Stimulated activated CD8-positive, alpha-beta memory T cell treated with anti-CD3 and anti-CD28 coated beads, Interleukin-4, amount 100 ng/mL, for 1 hour (primary cell): ENCODE results near the gene KIF16B.
"Not testable (repeated sequence)": the region's sequence is repeated elsewhere in the genome, so short reads cannot be mapped to it uniquely, and the experiment has no call there.

Experiments used
- DNase-seq, 2 donors: peaks; one replicate each; pipeline ENCODE4 v3.0.0-alpha.2; 2020; ENCODE audit warnings: low read depth in 2 of 2, low spot score in 1 of 2

KIF16B gene

GRCh38 chr20:16263582-16263981 is 309.7 kb downstream of the KIF16B start:
- no peak for DNase-seq

GRCh38 chr20:16262594-16262993 is 310.7 kb downstream of the KIF16B start:
- no peak for DNase-seq

- DNase-seq = no peak
These were observed 311.4 kb downstream of the KIF16B start for GRCh38 chr20:16261733-16262273.

GRCh38 chr20:16260911-16261310 is 312.3 kb downstream of the KIF16B start:
- DNase-seq = no peak

DNA sequence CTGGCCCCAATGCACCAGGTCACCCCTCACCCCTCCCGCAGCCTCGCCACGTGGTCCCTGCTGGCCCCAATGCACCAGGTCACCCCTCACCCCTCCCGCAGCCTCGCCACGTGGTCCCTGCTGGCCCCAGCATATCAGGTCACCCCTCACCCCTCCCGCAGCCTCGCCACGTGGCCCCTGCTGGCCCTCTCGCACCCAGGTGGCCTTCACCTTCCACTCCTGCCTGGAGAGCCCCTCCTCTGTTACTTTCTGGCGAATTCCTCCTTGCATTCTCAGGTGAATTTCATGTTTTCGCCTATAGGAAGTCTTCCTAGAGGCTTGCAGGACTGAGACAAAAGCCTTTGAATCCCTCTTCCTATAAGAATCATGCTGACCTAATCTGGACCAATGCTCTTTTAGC is 313.1 kb downstream of the KIF16B start:
- not testable (repeated sequence) for DNase-seq

- DNase-seq = no peak
These were observed 314.5 kb downstream of the KIF16B start for GRCh38 chr20:16258766-16259165.

DNA sequence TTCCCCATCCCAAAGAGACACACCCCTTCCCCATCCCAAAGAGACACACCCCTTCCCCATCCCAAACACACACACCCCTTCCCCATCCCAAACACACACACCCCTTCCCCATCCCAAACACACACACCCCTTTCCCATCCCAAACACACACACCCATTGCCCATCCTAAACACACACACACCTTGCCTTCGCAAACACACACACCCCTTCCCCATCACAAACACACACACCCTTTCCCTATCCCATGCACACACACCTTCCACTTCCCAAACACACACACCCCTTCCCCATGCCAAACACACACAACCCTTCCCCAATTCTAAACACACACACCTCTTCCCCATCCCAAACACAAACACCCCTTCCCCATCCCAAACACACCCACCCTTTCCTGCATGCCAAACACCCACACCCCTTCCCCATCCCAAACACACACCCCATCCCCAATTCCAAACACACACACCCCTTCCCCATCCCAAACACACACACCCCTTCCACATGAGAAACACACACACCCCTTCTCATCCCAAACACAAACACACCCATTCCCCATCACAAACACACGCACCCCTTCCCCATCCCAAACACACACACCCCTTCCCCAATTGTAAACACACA is 315.3 kb downstream of the KIF16B start:
- no peak for DNase-seq

- DNase-seq = no peak
These were observed 316.2 kb downstream of the KIF16B start for GRCh38 chr20:16257021-16257420.

DNA sequence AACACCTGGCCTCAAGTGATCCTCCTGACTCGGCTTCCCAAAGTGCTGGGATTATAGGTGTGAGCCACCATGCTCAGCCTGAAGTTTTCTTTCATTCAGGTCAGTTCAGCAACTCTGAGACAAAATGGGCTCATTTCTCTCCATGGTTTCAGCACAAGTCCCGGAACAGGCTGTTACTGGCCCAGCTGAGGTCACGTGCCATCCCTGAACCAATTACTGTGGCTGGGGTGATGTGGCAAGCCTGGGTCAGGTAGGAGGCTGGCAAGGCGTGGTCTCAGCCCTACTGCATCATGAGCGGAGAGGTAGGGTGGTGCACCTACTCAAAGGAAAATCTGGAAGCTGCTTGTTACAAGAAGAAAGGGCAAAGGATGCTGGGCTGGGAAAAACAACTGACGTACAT is 326.4 kb downstream of the KIF16B start:
- no peak for DNase-seq

DNA sequence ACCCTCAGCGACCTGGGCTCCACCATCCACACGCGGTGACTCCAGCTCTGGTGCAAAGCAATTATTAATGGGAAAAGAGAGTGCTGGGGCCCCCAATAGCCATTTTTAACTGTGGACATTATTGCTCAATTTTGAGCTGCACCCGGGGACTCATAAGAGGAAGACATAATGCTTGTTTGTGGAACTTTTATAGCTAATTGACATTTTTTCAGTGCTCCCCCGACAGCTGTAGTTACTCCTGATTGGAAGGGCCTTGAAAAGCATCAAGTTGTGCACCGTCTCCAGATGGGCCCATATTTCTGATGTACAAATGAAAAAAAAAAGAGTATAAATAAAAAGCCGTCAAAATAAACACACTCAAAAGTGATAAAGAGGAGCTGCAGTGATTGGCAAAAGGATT is 327.0 kb downstream of the KIF16B start:
- DNase-seq = no peak

- no peak for DNase-seq
These were observed 327.4 kb downstream of the KIF16B start for GRCh38 chr20:16245879-16246278.

DNA sequence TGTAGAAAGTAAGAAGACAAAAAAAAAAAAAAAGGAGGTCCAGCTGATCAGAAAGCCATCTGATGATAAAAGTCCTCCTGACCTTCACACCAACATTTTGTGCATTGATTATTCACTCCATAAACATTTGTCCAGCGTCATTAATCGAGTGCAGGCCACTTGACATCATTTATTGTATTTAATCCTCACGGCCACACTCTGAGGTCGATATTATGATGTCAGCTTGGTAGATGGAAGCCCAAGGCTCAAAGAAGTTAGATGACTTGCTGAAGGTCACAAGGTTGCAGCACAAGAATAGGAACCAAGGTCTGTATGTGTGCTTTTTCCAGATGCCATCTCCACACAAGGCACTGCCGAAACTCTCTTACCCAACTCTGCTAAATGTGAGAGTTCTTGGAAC is 328.4 kb downstream of the KIF16B start:
- DNase-seq = no peak

DNA sequence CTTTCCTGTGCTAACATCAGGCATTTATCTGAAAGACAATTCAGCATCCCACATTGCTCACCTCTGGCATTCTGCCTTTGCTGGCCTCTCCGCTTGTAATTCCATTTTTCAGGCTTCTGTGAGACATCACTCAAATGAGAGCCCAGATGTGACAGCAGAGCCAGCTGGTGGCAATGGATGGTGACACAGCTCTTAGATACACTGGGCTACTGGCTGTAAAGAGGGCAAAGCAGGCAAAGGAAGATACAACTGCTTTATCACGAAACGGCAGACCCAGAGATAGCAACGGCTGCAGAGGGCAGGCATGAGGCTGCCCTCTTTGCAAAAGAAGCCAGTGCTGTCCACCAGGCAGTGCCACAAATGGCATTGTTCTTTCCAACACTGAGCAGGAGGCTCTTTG is 329.8 kb downstream of the KIF16B start:
- DNase-seq = no peak

DNA sequence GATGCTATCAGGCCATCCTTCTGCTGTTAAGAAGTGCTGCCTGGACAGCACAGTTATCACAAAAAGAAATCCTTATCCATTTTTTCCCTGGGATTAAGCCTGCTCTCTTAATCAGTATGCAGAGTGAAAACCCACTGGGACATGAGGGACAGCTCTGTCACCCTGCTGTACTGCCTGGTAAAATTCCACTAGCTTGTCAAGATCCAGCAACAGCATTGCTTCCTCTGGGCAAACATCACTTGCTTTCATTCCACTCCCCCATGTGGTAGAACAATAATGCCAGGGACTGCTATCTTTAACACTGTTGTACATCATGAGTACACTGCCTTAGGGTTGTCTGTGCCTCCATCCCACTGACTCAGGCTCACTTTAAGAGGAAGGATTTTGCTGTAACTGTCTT is 331.3 kb downstream of the KIF16B start:
- DNase-seq = no peak

- no peak for DNase-seq
These were observed 332.9 kb downstream of the KIF16B start for GRCh38 chr20:16240355-16240754.

GRCh38 chr20:16236589-16237241 is 336.5 kb downstream of the KIF16B start:
- DNase-seq = no peak

GRCh38 chr20:16230402-16230801 is 342.8 kb downstream of the KIF16B start:
- no peak for DNase-seq

- no peak for DNase-seq
These were observed 343.4 kb downstream of the KIF16B start for GRCh38 chr20:16229813-16230212.

- no peak for DNase-seq
These were observed 344.5 kb downstream of the KIF16B start for GRCh38 chr20:16228722-16229121.

DNA sequence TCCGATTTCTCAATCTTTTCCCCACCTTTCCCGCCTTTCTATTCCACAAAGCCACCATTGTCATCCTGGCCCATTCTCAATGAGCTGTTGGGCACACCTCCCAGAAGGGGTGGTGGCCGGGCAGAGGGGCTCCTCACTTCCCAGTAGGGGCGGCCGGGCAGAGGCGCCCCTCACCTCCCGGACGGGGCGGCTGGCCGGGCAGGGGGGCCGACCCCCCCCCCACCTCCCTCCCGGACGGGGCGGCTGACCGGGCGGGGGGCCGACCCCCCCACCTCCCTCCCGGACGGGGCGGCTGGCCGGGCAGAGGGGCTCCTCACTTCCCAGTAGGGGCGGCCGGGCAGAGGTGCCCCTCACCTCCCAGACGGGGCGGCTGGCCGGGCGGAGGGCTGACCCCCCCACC is 346.3 kb downstream of the KIF16B start:
- not testable (repeated sequence) for DNase-seq

- no peak for DNase-seq
These were observed 348.4 kb downstream of the KIF16B start for GRCh38 chr20:16224836-16225235.

DNA sequence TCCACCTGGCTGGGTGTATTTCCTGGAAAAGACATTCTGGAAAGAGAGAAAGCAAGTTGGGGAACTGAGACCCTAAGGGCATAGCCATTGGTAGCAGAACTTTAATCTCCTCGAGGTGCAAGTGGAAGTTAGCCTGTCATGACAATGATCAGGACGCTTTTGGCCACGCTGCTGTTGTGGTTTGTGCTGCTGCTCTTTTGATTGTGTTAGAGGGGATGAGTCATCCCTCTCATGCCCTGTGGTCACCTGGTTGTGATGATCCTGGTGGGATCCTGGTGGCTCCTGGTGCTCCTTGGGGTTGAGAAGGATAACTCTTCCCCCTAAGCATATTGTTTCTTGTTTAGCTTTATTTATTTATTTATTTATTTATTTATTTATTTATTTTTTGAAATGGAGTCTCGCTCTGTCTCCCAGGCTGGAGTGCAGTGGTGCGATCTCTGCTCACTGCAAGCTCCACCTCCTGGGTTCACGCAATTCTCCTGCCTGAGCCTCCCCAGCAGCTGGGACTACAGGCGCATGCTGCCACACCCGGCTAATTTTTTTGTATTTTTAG is 350.3 kb downstream of the KIF16B start:
- no peak for DNase-seq
